ENCODE results near the gene NPDC1.

DNA sequence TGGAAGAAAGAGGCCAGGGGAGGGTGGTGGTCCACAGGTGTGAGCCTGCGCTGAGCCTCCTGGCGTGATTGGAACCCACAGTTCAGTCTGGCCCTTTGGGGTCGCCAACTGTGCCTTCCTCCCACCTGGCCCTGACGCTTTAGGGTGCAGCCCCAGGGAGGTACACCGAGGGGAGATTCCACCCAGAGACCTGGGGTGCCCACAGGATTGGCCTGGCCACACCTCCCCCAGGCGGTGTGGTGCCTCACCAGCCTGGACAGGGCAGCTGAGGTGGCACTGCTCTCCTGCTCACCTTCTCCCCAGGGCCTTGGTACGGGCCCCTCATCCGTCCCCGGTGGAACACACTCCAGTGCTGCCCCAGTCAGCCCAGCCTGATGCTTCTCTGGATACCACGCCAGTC, 48.6 kb downstream of the NPDC1 start:
- TF ChIP-seq CTCF (conservative IDR thresholded peaks at IDR 0.05) (no peak), ZFX (IDR thresholded peaks at IDR 0.05) (no peak)

Data from C4-2B (cell line).